Esophagus (tissue), 2 donors: ENCODE measurements around the gene AGK. TPM values are rescaled to one million over a fixed set of nuclear protein-coding genes. Genes with fewer than 3 reads are reported as not detected.
"Not testable (repeated sequence)": the region's sequence is repeated elsewhere in the genome, so short reads cannot be mapped to it uniquely, and the experiment has no call there.

ENCODE experiments used
- H3K27ac ChIP-seq, 2 donors: one replicate each; pipeline ENCODE4 v1.5.1; 2013; ENCODE audit warnings: low read depth in 2 of 2, mild to moderate bottlenecking in 2 of 2, inconsistent platforms in 1 of 2, low read length in 1 of 2, moderate library complexity in 1 of 2
- H3K27me3 ChIP-seq, 2 donors: one replicate each; pipeline ENCODE4 v1.6.1; 2013; ENCODE audit warnings: low read length in 2 of 2, control low read depth in 1 of 2, mild to moderate bottlenecking in 1 of 2; ENCODE audit not compliant: insufficient read depth in 2 of 2, control insufficient read depth in 1 of 2
- H3K36me3 ChIP-seq, 2 donors: one replicate each; pipeline ENCODE4 v1.6.1; 2013; ENCODE audit warnings: low read length in 1 of 2; ENCODE audit not compliant: control insufficient read depth in 2 of 2, insufficient read depth in 2 of 2
- H3K4me1 ChIP-seq, 2 donors: one replicate each; pipeline ENCODE4 v1.6.1; 2013; ENCODE audit warnings: low read length in 1 of 2; ENCODE audit not compliant: control insufficient read depth in 2 of 2, insufficient read depth in 2 of 2
- H3K4me3 ChIP-seq, 2 donors: one replicate each; pipeline ENCODE4 v1.5.1; 2013; ENCODE audit warnings: low read length in 2 of 2, mild to moderate bottlenecking in 2 of 2, low read depth in 1 of 2, moderate library complexity in 1 of 2
- H3K9me3 ChIP-seq, 2 donors: one replicate each; pipeline ENCODE4 v1.6.1; 2013; ENCODE audit warnings: mild to moderate bottlenecking in 2 of 2, low read depth in 1 of 2, low read length in 1 of 2, moderate library complexity in 1 of 2; ENCODE audit not compliant: control insufficient read depth in 2 of 2, insufficient read depth in 1 of 2
- whole genome bisulfite sequencing, 2 donors: extraction: QIAGEN DNeasy Blood & Tissue Kit; methylation state at CpG; one replicate each; pipeline ENCODE4 v1.1.7; 2013; 5-methylcytosine and 5-hydroxymethylcytosine counted together
- polyA plus RNA-seq, 2 donors: library from polyadenylated mRNA; stranded (reverse); fragments of 200-250 nt; gene quantifications; one replicate each; pipeline ENCODE4 v1.2.3, GENCODE V29; 2013
- donor health status: healthy with polysubstance abuse.
- donor health status: Bipolar disorder and iron deficiency.

The AGK gene
- polyA plus RNA-seq, 2 donors = 11.1 to 12.1 TPM

GRCh38 chr7:141631525-141631924 is 80.3 kb downstream of the AGK start:
- Histone ChIP-seq H3K36me3 (peaks cover 0 to 11% of the 10 kb centered on the region in 2 donors), H3K4me1 (no peaks in the 10 kb centered on the region), H3K4me3 (no peak overlapping the region), H3K27ac (no peak overlapping the region), H3K9me3 (no peaks in the 10 kb centered on the region), H3K27me3 (no peaks in the 10 kb centered on the region)
- WGBS, 2 donors = 96 to 98% methylated on average over 2 of the region's 2 CpGs

GRCh38 chr7:141634065-141634464 is 82.9 kb downstream of the AGK start:
- H3K4me1 ChIP-seq = no peaks in the 10 kb centered on the region
- no peaks in the 10 kb centered on the region for H3K9me3 ChIP-seq
- no peak overlapping the region for H3K4me3 ChIP-seq
- H3K36me3 ChIP-seq = peaks cover 0 to 11% of the 10 kb centered on the region in 2 donors
- no peak overlapping the region for H3K27ac ChIP-seq
- WGBS, 2 donors = 96 to 97% methylated on average over 5 of the region's 5 CpGs
- no peaks in the 10 kb centered on the region for H3K27me3 ChIP-seq

- Histone ChIP-seq H3K27me3 (no peaks in the 10 kb centered on the region), H3K4me1 (no peaks in the 10 kb centered on the region), H3K36me3 (peaks cover 0 to 11% of the 10 kb centered on the region in 2 donors), H3K9me3 (no peaks in the 10 kb centered on the region), H3K27ac (no peak overlapping the region), H3K4me3 (no peak overlapping the region)
- WGBS, 2 donors = 91 to 95% methylated on average over 3 of the region's 3 CpGs
These were observed 84.8 kb downstream of the AGK start for GRCh38 chr7:141636053-141636452.

GRCh38 chr7:141640239-141640840 is 89.1 kb downstream of the AGK start:
- H3K36me3 ChIP-seq = peaks cover 0 to 7% of the 10 kb centered on the region in 2 donors
- 85 to 92% methylated on average over 2 of the region's 2 CpGs for WGBS, 2 donors
- H3K27me3 ChIP-seq = no peaks in the 10 kb centered on the region
- no peaks in the 10 kb centered on the region for H3K9me3 ChIP-seq
- H3K27ac ChIP-seq = no peak overlapping the region
- no peak overlapping the region for H3K4me3 ChIP-seq
- no peaks in the 10 kb centered on the region for H3K4me1 ChIP-seq

- WGBS, 2 donors = 91 to 92% methylated on average over 3 of the region's 3 CpGs
- Histone ChIP-seq H3K4me3 (no peak overlapping the region), H3K27me3 (no peaks in the 10 kb centered on the region), H3K36me3 (peaks cover 0 to 7% of the 10 kb centered on the region in 2 donors), H3K9me3 (no peaks in the 10 kb centered on the region), H3K4me1 (no peaks in the 10 kb centered on the region), H3K27ac (no peak overlapping the region)
These were observed 90.7 kb downstream of the AGK start for GRCh38 chr7:141641876-141642275.

- Histone ChIP-seq H3K36me3 (peaks cover 3 to 7% of the 10 kb centered on the region in 2 donors), H3K4me1 (no peaks in the 10 kb centered on the region), H3K27me3 (no peaks in the 10 kb centered on the region)
These were observed 94.0 kb downstream of the AGK start for GRCh38 chr7:141645188-141645587.

GRCh38 chr7:141646826-141647480 is 95.7 kb downstream of the AGK start:
- Histone ChIP-seq H3K27ac (peak overlapping the region in 1 of 2 donors; percentile 22), H3K4me1 (no peaks in the 10 kb centered on the region), H3K27me3 (no peaks in the 10 kb centered on the region), H3K4me3 (no peak overlapping the region), H3K36me3 (peaks cover 0 to 3% of the 10 kb centered on the region in 2 donors), H3K9me3 (no peaks in the 10 kb centered on the region)
- WGBS, 2 donors = 86 to 90% methylated on average over 6 of the region's 6 CpGs

More at GRCh38 chr7:141645188-141645587, 94.0 kb downstream of the AGK start:
- Histone ChIP-seq H3K9me3 (no peaks in the 10 kb centered on the region), H3K4me3 (no peak overlapping the region), H3K27ac (no peak overlapping the region)

- not testable (repeated sequence) for H3K4me3 ChIP-seq, H3K4me1 ChIP-seq, H3K36me3 ChIP-seq, H3K9me3 ChIP-seq, H3K27me3 ChIP-seq, H3K27ac ChIP-seq
- 96 to 97% methylated on average over 21 of the region's 21 CpGs for WGBS, 2 donors
These were observed 96.5 kb downstream of the AGK start for GRCh38 chr7:141647701-141648100.

GRCh38 chr7:141648276-141649114 is 97.3 kb downstream of the AGK start:
- WGBS, 2 donors = 66 to 71% methylated on average over 6 of the region's 6 CpGs
- Histone ChIP-seq H3K36me3 (peaks cover 3 to 7% of the 10 kb centered on the region in 2 donors), H3K27ac (no peak overlapping the region), H3K4me1 (no peaks in the 10 kb centered on the region), H3K27me3 (no peaks in the 10 kb centered on the region), H3K9me3 (no peaks in the 10 kb centered on the region), H3K4me3 (no peak overlapping the region)
